Ectodermal cell (in vitro differentiated cells): Measurements from ENCODE around the gene CD58.

ENCODE experiments used
- H3K27ac ChIP-seq: 2 replicates; pipeline ENCODE4 v1.7.0; 2013; ENCODE audit warnings: mild to moderate bottlenecking, low read depth, low read length; ENCODE audit not compliant: insufficient read depth, poor library complexity, severe bottlenecking
- H3K27me3 ChIP-seq: 2 replicates; pipeline ENCODE4 v1.7.0; 2013; ENCODE audit warnings: mild to moderate bottlenecking, low read length; ENCODE audit not compliant: insufficient read depth, control insufficient read depth, poor library complexity, severe bottlenecking
- H3K36me3 ChIP-seq: one replicate; pipeline ENCODE4 v1.7.0; 2013; ENCODE audit warnings: low read length; ENCODE audit not compliant: control insufficient read depth, insufficient read depth
- H3K4me1 ChIP-seq: one replicate; pipeline ENCODE4 v1.7.0; 2013; ENCODE audit warnings: low read length; ENCODE audit not compliant: control insufficient read depth, insufficient read depth
- H3K4me3 ChIP-seq: 2 replicates; pipeline ENCODE4 v1.7.0; 2013; ENCODE audit warnings: low read depth, low read length, control low read depth; ENCODE audit not compliant: insufficient read depth
- H3K9me3 ChIP-seq: 2 replicates; pipeline ENCODE4 v1.7.0; 2013; ENCODE audit warnings: mild to moderate bottlenecking, low read length, moderate library complexity; ENCODE audit not compliant: control insufficient read depth
- WGBS, 2 experiments: methylation state at CpG; one replicate each; pipeline ENCODE4 v1.1.7; 2013; ENCODE audit warnings: missing lambda C conversion rate in 2 of 2; 5-methylcytosine and 5-hydroxymethylcytosine counted together

The CD58 gene

GRCh38 chr1:116492358-116492811, 78.4 kb downstream of the CD58 start:
- peaks cover 30% of the 10 kb centered on the region for H3K4me1 ChIP-seq
- H3K4me3 ChIP-seq = no peak overlapping the region
- H3K27me3 ChIP-seq = no peaks in the 10 kb centered on the region
- H3K36me3 ChIP-seq = no peaks in the 10 kb centered on the region
- no peak overlapping the region for H3K27ac ChIP-seq
- 89 to 90% methylated on average over 4 of the region's 4 CpGs for WGBS, 2 experiments
- H3K9me3 ChIP-seq = no peaks in the 10 kb centered on the region

- no peak overlapping the region for H3K4me3 ChIP-seq
- WGBS, 2 experiments = 91 to 93% methylated on average over 5 of the region's 5 CpGs
Measured at GRCh38 chr1:116491700-116492357, 79.0 kb downstream of the CD58 start.

DNA sequence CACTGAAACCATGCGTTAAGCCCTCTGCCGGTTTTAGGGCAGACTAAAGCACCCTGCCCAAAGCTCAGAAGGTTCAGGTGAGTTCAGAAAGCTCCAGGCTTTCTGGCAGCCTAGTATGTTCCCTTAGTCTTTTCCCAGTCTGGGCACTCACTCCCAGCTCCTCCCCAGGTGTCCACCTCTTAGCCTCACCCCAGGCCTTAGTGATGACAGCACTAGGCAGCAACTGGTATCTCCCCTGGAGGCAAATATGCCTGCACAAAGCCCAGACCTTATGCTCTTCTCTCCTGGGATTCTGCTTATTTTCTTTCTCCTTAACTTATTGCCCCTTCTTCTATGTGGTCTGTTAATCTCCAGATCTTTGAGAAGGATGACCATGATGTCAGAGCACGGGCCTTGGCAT, 80.2 kb downstream of the CD58 start:
- no peak overlapping the region for H3K4me3 ChIP-seq
- H3K4me1 ChIP-seq = peaks cover 30% of the 10 kb centered on the region
- no peaks in the 10 kb centered on the region for H3K27me3 ChIP-seq
- 92 to 93% methylated on average over 3 of the region's 3 CpGs for WGBS, 2 experiments
- H3K9me3 ChIP-seq = no peaks in the 10 kb centered on the region
- no peak overlapping the region for H3K27ac ChIP-seq
- no peaks in the 10 kb centered on the region for H3K36me3 ChIP-seq

More at GRCh38 chr1:116491700-116492357, 79.0 kb downstream of the CD58 start:
- no peaks in the 10 kb centered on the region for H3K36me3 ChIP-seq
- H3K27ac ChIP-seq = no peak overlapping the region
- H3K27me3 ChIP-seq = no peaks in the 10 kb centered on the region
- H3K9me3 ChIP-seq = no peaks in the 10 kb centered on the region
- peaks cover 30% of the 10 kb centered on the region for H3K4me1 ChIP-seq

DNA sequence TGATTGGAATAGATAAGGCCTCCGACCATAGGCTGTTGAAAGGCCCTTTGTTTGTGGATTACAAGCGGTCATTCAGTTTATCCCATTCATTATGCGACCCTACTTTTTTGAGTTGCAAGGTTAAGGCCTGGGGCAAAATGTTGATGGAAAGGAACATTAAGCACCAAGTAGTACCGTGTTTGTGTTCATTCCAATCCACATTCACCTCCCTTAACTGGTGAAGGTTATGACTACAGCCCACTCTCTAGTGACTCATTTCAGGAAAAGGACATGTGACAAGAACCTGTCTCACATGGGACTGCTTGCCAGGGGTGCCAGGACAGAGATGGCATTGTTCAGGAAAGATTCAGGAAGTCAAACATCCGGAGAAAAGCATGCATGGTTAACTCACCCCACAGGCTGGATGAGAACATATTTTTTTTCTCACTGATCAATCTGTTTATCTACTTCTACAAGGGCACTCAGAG, 81.6 kb downstream of the CD58 start:
- Histone ChIP-seq H3K9me3 (no peaks in the 10 kb centered on the region), H3K27me3 (no peaks in the 10 kb centered on the region), H3K36me3 (no peaks in the 10 kb centered on the region), H3K4me3 (no peak overlapping the region), H3K27ac (no peak overlapping the region), H3K4me1 (peaks cover 20% of the 10 kb centered on the region)
- WGBS, 2 experiments = 70 to 75% methylated on average over 5 of the region's 5 CpGs

- Histone ChIP-seq H3K4me1 (peaks cover 11% of the 10 kb centered on the region), H3K9me3 (no peaks in the 10 kb centered on the region), H3K27ac (no peak overlapping the region), H3K36me3 (no peaks in the 10 kb centered on the region), H3K4me3 (no peak overlapping the region), H3K27me3 (no peaks in the 10 kb centered on the region)
- WGBS, 2 experiments = 90% methylated on average over 4 of the region's 4 CpGs
Measured at GRCh38 chr1:116488071-116488470, 82.8 kb downstream of the CD58 start.

DNA sequence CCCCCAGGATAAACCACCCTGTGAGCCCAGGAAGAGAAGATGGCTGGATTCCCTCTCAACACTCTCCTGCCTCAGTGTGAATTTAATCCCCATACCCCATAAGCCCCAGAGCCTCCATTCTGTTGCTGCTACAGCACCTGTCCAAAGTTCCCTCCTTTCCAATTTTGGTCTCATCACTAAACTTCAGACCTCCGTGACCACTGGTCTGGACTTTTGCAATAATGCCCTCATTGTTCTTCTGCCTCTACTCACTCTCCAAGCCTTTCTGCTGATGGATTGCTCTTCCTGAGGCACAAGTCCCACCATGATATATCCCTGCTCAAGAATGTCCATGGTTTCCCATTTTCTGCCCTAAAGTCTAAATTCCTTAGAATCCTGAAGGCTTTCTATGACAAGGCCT, 83.2 kb downstream of the CD58 start:
- Histone ChIP-seq H3K9me3 (no peaks in the 10 kb centered on the region), H3K4me3 (no peak overlapping the region), H3K27me3 (no peaks in the 10 kb centered on the region), H3K27ac (no peak overlapping the region), H3K36me3 (no peaks in the 10 kb centered on the region), H3K4me1 (peaks cover 11% of the 10 kb centered on the region)
- WGBS, 2 experiments = 94 to 98% methylated on average over 1 of the region's 1 CpG

DNA sequence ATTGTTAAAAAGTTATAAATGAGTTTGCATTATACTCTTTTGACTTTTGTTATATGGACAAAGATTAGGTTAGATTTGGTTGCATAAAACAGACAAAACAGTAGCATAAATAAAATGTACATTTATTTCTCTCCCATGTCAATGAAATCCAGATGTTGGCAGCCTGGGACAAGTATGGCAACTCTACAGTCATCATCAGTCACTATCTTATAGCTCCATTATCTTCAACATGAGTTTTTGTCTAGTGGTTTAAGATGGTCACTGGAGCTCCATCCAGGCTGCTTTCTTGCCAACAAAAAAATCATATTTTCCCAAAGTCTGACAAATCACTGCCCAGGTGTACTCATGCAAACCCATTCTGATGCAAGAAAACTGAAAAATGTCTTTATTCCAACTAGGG, 83.8 kb downstream of the CD58 start:
- no peaks in the 10 kb centered on the region for H3K27me3 ChIP-seq
- no peaks in the 10 kb centered on the region for H3K9me3 ChIP-seq

GRCh38 chr1:116486424-116486823, 84.4 kb downstream of the CD58 start:
- no peaks in the 10 kb centered on the region for H3K27me3 ChIP-seq
- H3K27ac ChIP-seq = no peak overlapping the region
- peaks cover 4% of the 10 kb centered on the region for H3K4me1 ChIP-seq
- H3K9me3 ChIP-seq = no peaks in the 10 kb centered on the region
- no peak overlapping the region for H3K4me3 ChIP-seq
- WGBS, 2 experiments = 91 to 94% methylated on average over 1 to 3 of the region's 3 CpGs
- no peaks in the 10 kb centered on the region for H3K36me3 ChIP-seq

More for the DNA sequence above, 83.8 kb downstream of the CD58 start:
- H3K4me1 ChIP-seq = peaks cover 6% of the 10 kb centered on the region
- H3K27ac ChIP-seq = no peak overlapping the region
- H3K36me3 ChIP-seq = no peaks in the 10 kb centered on the region
- no peak overlapping the region for H3K4me3 ChIP-seq

DNA sequence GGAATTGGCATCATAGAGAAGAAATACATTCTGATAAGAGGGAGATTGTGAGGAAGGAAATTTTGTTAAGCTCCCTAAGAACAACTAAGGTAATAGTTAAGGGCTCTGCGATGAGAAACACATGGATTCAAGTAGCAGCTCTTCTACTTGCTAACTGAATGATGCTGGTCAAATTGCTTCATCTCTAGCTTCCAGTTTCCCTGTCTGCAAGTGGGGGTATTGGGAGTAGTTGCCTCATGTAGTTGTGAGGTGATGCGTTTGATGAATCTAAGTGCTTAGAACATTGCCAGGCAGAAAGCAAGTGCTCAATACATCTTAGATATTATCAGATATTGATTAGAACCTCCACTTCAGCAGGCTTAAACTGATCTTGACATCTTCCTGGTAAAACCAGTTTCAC, 84.8 kb downstream of the CD58 start:
- 89 to 98% methylated on average over 1 to 2 of the region's 2 CpGs for WGBS, 2 experiments
- H3K27me3 ChIP-seq = no peaks in the 10 kb centered on the region
- H3K4me1 ChIP-seq = peaks cover 4% of the 10 kb centered on the region
- no peak overlapping the region for H3K27ac ChIP-seq
- no peaks in the 10 kb centered on the region for H3K9me3 ChIP-seq
- no peaks in the 10 kb centered on the region for H3K36me3 ChIP-seq
- no peak overlapping the region for H3K4me3 ChIP-seq

- Histone ChIP-seq H3K9me3 (no peaks in the 10 kb centered on the region), H3K27me3 (no peaks in the 10 kb centered on the region), H3K27ac (no peak overlapping the region), H3K4me3 (no peak overlapping the region), H3K36me3 (no peaks in the 10 kb centered on the region), H3K4me1 (peaks cover 4% of the 10 kb centered on the region)
- 50% methylated on average over 6 of the region's 6 CpGs for WGBS, 2 experiments
Measured at GRCh38 chr1:116485071-116485735, 85.6 kb downstream of the CD58 start.
